NT2/D1 (cell line): ENCODE measurements around the gene POU2AF1.

Experiments
- DNase-seq: peaks from one replicate; pipeline ENCODE4 v3.0.0-alpha.2; 2011; ENCODE audit warnings: low read depth, low spot score
- H3K27me3 ChIP-seq: 2 replicates; pipeline ENCODE4 v1.6.0; 2011; ENCODE audit warnings: mild to moderate bottlenecking; ENCODE audit not compliant: insufficient read length, insufficient read depth
- H3K36me3 ChIP-seq: 2 replicates; pipeline ENCODE4 v1.6.1; 2011; ENCODE audit warnings: mild to moderate bottlenecking, low read length, mixed read lengths; ENCODE audit not compliant: insufficient read depth, insufficient read length
- H3K4me1 ChIP-seq: 2 replicates; pipeline ENCODE4 v1.5.1; 2011; ENCODE audit not compliant: insufficient read depth, insufficient read length
- H3K4me3 ChIP-seq: 2 replicates; pipeline ENCODE4 v1.5.1; 2011; ENCODE audit warnings: low read depth; ENCODE audit not compliant: insufficient read length
- H3K9ac ChIP-seq: 2 replicates; pipeline ENCODE4 v1.6.0; 2011; ENCODE audit warnings: low read depth; ENCODE audit not compliant: insufficient read length
- H3K9me3 ChIP-seq: 2 replicates; pipeline ENCODE4 v1.5.1; 2011; ENCODE audit warnings: mild to moderate bottlenecking, low read length; ENCODE audit not compliant: insufficient read depth
- SUZ12 ChIP-seq: IDR thresholded peaks from 2 replicates; pipeline ENCODE4 v1.6.1; 2011; ENCODE audit not compliant: insufficient read length, insufficient read depth; ENCODE audit errors: extremely low read depth
- YY1 ChIP-seq: IDR thresholded peaks from 2 replicates; pipeline ENCODE4 v1.6.1; 2011; ENCODE audit not compliant: insufficient read length, insufficient read depth
- ZNF274 ChIP-seq: IDR thresholded peaks from 2 replicates; pipeline ENCODE4 v1.6.1; 2011; ENCODE audit warnings: mild to moderate bottlenecking, low read depth, low read length

The POU2AF1 gene

DNA sequence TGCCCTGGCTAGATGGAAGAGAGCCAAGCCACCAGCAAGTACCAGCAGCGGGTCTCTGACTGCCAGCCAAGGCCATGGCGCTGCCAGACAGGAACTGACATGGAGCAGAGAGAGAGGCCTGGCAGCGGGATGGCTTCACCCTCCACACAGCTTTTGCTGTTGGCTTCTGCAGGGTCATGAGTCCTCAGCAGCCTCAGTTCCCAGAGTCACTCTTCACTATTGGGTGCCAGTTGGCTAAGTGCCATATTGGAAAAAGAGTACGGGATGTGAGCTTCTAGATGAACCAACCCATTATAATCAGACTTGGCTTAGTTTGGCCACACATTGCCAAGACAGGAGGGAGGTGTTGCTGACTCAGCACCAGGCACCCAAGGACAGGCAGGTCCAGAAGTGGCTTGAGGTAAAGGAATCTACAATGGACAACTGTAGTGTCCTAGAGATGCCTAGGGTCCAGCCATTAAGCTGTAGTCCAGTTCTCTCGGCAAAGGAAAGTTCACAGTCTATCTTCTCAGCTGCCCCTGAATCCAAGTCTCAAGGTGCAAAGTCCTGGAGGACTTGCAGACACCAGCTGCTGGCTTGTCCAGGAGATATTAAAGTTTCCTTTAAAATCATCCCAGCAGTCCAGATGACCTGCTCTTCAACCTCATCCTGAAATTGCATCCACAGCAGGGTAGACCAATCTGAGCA is 40.7 kb upstream of the POU2AF1 start:
- peaks cover 2% of the 10 kb centered on the region for H3K4me1 ChIP-seq
- H3K9me3 ChIP-seq = no peaks in the 10 kb centered on the region

DNA sequence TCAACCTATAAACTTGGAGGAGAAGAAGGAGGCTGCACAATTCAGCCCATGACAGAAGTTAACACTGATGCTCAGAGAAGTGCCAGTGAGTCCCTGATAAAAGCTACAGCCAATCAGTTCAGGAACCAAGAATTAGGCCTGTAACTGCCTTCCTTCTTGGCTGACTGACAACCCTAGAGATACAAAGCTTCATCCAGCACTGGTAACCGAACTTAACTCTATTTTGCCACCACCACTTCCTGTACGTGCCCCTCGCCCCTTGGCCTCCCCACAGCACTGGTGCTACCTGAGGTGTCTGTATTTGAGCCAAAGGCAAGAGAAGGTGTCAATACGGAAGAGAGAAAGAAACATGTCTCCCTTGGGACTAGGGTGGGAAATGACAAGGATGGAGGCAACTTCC is 40.1 kb upstream of the POU2AF1 start:
- no peak for DNase-seq
- Histone ChIP-seq H3K9me3 (no peaks in the 10 kb centered on the region), H3K4me1 (peaks cover 2% of the 10 kb centered on the region), H3K36me3 (no peaks in the 10 kb centered on the region), H3K9ac (no peak overlapping the region), H3K27me3 (no peaks in the 10 kb centered on the region), H3K4me3 (no peak overlapping the region)
- TF ChIP-seq YY1 (no peak), ZNF274 (no peak), SUZ12 (no peak)

More for the DNA sequence above, 40.7 kb upstream of the POU2AF1 start:
- DNase-seq = no peak
- no peak overlapping the region for H3K9ac ChIP-seq
- no peaks in the 10 kb centered on the region for H3K36me3 ChIP-seq
- no peaks in the 10 kb centered on the region for H3K27me3 ChIP-seq
- no peak overlapping the region for H3K4me3 ChIP-seq
- TF ChIP-seq YY1 = no peak
- TF ChIP-seq SUZ12 = no peak
- no peak for TF ChIP-seq ZNF274

GRCh38 chr11:111418436-111418787 is 39.3 kb upstream of the POU2AF1 start:
- Histone ChIP-seq H3K9ac (no peak overlapping the region), H3K36me3 (no peaks in the 10 kb centered on the region), H3K27me3 (no peaks in the 10 kb centered on the region), H3K4me3 (no peak overlapping the region), H3K4me1 (peaks cover 2% of the 10 kb centered on the region), H3K9me3 (no peaks in the 10 kb centered on the region)
- TF ChIP-seq SUZ12 (no peak), YY1 (no peak)
- no peak for DNase-seq

DNA sequence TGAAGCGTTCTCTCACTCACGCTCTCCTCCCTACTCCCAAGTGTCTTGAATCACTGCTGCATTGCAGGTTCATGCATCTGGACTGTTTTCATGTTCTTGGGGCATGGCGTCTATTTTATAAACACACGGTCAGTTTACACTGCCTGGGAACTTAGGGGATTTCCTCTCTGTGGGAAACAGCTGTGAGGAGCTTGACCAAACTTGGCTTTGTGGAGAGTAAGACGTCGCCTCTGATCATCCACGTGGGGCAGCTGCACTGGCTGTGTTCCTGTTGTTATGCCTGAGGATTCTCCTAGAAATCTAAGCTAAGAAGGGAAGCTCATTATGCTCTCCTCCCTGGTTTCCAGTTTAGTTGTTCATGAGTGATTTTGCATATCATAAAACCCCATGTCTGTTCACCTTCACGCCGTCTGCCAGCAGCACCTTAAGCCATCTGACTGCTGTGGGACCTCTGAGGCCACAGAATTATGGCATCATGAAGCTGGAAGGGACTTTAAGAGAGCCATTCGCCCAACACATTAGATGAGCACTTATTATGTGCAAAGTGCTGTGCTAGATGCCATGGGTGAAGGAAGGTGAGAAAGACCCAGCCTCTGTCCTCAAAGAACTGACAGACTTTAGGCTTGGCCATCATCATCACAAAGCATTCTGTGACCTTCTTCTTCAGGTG is 38.8 kb upstream of the POU2AF1 start:
- no peak for DNase-seq
- TF ChIP-seq YY1 (no peak), ZNF274 (no peak), SUZ12 (no peak)
- Histone ChIP-seq H3K9ac (no peak overlapping the region), H3K9me3 (no peaks in the 10 kb centered on the region), H3K4me3 (no peak overlapping the region), H3K27me3 (no peaks in the 10 kb centered on the region), H3K4me1 (peaks cover 2% of the 10 kb centered on the region), H3K36me3 (no peaks in the 10 kb centered on the region)

DNA sequence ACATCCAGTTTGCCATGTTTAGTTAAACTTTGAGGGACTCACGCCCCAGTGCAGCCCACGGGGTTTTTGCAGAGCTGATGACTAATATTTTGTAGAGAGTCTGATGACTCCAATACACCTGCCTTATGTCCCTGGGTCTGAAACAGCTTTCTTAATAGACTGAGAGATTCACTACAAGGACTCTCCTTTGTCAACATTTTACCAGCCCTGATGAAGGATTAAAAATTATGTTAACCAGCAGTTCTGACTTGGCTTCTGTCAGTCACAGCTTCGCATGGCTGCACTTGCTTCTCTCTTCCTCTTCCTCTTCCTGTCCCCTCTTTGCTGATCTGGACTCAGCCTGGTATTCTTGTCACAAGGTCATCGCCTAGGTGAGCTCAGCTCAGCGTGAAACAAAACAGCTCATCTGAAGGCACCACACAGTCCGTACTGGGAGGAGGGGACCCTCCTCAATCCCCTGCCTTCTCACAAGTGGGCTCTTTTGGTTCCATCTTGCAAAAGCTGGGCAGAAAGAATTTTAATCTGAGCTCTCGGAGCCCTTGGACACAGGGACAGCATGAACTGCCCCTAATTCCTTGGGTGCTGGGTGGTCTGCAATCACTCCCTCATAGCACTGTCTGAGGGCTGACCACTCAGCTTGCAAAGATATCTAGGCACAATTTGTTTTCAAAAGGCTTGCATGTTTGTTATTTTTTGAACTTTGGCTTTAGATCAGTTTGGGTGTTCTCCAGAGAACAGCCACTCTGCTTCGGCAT is 38.1 kb upstream of the POU2AF1 start:
- TF ChIP-seq ZNF274 (no peak), YY1 (no peak), SUZ12 (no peak)

DNA sequence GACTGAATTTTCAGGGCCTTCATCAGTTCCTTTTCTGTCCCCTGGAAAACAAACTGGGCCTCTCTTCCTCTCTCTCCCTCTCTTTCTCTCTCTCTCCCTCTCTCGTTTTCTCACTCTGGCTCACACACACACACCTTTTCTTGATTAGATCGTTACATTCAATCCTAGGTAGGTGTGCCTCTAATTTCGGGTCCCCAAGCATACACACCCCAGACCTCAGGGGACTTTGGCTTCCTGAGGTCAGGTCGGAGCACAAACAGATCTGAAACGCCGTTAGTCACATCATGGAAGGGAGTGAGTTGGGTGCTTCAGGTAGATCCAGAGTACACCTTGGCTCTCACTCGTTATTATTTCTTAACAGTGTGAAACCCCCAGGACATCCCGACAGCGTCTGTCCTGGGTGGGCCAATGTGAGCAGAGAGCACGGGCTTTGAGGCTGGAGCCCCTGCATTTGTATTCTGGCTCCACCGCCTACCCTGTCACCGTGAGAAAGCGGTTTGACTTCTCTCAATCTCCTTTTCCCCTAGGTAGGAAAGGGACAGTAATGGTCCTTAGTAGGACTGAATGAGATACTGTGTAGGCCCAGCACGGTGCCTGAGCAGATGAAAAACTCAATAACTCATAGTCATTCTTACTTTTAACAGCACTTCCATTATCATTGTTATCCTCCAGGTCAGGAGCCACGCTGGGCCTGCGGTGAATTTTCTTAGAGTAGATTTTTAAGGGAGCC is 37.3 kb upstream of the POU2AF1 start:
- TF ChIP-seq YY1 = no peak
- H3K9ac ChIP-seq = no peak overlapping the region

More for the DNA sequence above, 38.1 kb upstream of the POU2AF1 start:
- H3K4me3 ChIP-seq = no peak overlapping the region
- H3K27me3 ChIP-seq = no peaks in the 10 kb centered on the region
- H3K36me3 ChIP-seq = no peaks in the 10 kb centered on the region
- H3K4me1 ChIP-seq = peaks cover 2% of the 10 kb centered on the region
- no peak for DNase-seq
- no peaks in the 10 kb centered on the region for H3K9me3 ChIP-seq
- no peak overlapping the region for H3K9ac ChIP-seq

GRCh38 chr11:111414936-111415335 is 35.9 kb upstream of the POU2AF1 start:
- Histone ChIP-seq H3K9ac (no peak overlapping the region), H3K4me3 (no peak overlapping the region), H3K4me1 (peaks cover 2% of the 10 kb centered on the region), H3K9me3 (no peaks in the 10 kb centered on the region), H3K36me3 (no peaks in the 10 kb centered on the region), H3K27me3 (no peaks in the 10 kb centered on the region)
- TF ChIP-seq SUZ12 = no peak
- TF ChIP-seq ZNF274 = no peak
- no peak for TF ChIP-seq YY1
- no peak for DNase-seq

More for the DNA sequence above, 37.3 kb upstream of the POU2AF1 start:
- H3K4me1 ChIP-seq = peaks cover 2% of the 10 kb centered on the region
- no peaks in the 10 kb centered on the region for H3K36me3 ChIP-seq
- H3K9me3 ChIP-seq = no peaks in the 10 kb centered on the region
- DNase-seq = no peak
- no peak overlapping the region for H3K4me3 ChIP-seq
- H3K27me3 ChIP-seq = no peaks in the 10 kb centered on the region
